Thyroid gland (tissue), 4 donors: ENCODE measurements around the gene CACNA1B. TPM values are rescaled to one million over a fixed set of nuclear protein-coding genes. Genes with fewer than 3 reads are reported as not detected.
"Not testable (repeated sequence)": the region's sequence is repeated elsewhere in the genome, so short reads cannot be mapped to it uniquely, and the experiment has no call there.

Experiments used
- DNase-seq, 2 donors: peaks; one replicate each; pipeline ENCODE4 v3.0.0-alpha.2; 2019
- H3K27ac ChIP-seq, 3 donors: fragments of 200-600 bp; sonication (generic); 1 replicate in 2 of 3; 2 replicates in 1 of 3; pipeline ENCODE4 v1.5.1; 2016 to 2019; ENCODE audit warnings: mild to moderate bottlenecking in 1 of 3, moderate library complexity in 1 of 3
- H3K27me3 ChIP-seq: fragments of 200-600 bp; sonication (generic); one replicate; pipeline ENCODE4 v1.5.1; 2019
- H3K36me3 ChIP-seq, 2 donors: fragments of 200-600 bp; sonication (generic); one replicate each; pipeline ENCODE4 v1.5.1; 2016 to 2019
- H3K4me1 ChIP-seq, 2 donors: fragments of 200-600 bp; sonication (generic); one replicate each; pipeline ENCODE4 v1.5.1; 2017 to 2019
- H3K4me3 ChIP-seq, 3 donors: fragments of 200-600 bp; sonication (generic); replicated peaks in 1 of 3; 1 replicate in 2 of 3; 2 replicates in 1 of 3; pipeline ENCODE4 v1.5.1; 2016; ENCODE audit warnings: mild to moderate bottlenecking in 1 of 3
- H3K9me3 ChIP-seq: fragments of 200-600 bp; sonication (generic); one replicate; pipeline ENCODE4 v1.5.1; 2017
- POLR2A ChIP-seq, 2 donors: fragments of 450-650 bp; IDR thresholded peaks; one replicate each; pipeline ENCODE4 v1.6.1; 2017; ENCODE audit warnings: antibody characterized with exemption in 2 of 2, mild to moderate bottlenecking in 2 of 2, moderate library complexity in 1 of 2
- WGBS, 2 donors: methylation state at CpG; one replicate each; pipeline ENCODE4 v1.1.5; 2017; 5-methylcytosine and 5-hydroxymethylcytosine counted together
- intact Hi-C: fragments of 100-400 bp; cut with DNase I; formaldehyde crosslinking; loops from one replicate; pipeline ENCODE4 v1.15.1; 2023
- total RNA-seq, 4 donors: library from RNA; depleted of rRNA; stranded (reverse); fragments of >200 nt; gene quantifications; one replicate each; pipeline ENCODE4 v1.2.3, GENCODE V29; 2016
- TF ChIP-seq, protein P1 (sequence below), 6 experiments: fragments of 200-600 bp in 3 of 6; fragments of 450-650 bp in 3 of 6; sonication (generic) in 3 of 6; IDR thresholded peaks; one replicate each; pipeline ENCODE4 v1.5.1; 2016 to 2019; ENCODE audit warnings: antibody characterized with exemption in 6 of 6, mild to moderate bottlenecking in 2 of 6, inconsistent platforms in 1 of 6, moderate library complexity in 1 of 6

The CACNA1B gene
- total RNA-seq, 4 donors from 2014 or later, result 0.13 to 0.68 (median 0.35) TPM

DNA sequence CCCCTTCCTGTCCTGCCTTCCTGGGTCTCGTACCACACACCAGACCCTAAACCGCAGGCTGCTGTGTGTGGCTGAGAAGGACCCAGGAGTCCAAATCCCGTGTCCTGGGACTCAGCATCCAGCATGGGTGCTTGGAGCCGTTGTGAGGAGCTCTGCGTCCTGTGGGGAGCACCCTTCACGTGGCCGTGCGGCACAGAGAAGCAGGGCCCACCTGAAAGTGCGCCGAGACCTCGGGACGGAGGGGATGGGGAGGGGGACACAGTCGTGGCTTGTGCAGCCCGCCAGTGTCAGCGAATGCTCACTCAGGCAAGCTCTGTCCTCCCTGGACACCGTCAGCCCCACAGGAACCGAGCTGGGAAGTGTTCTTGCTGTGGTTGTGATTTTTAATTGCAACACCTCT is 244.6 kb downstream of the CACNA1B start:
- H3K9me3 ChIP-seq, result no peaks in the 10 kb centered on the region
- H3K4me3 ChIP-seq, result no peak overlapping the region
- WGBS, 2 donors, result 83 to 84% methylated on average over 9 to 17 of the region's 17 CpGs
- H3K27ac ChIP-seq, result no peak overlapping the region
- no peaks in the 10 kb centered on the region for H3K27me3 ChIP-seq
- intact Hi-C loops, result no loop called here
- TF ChIP-seq, protein P1, sequence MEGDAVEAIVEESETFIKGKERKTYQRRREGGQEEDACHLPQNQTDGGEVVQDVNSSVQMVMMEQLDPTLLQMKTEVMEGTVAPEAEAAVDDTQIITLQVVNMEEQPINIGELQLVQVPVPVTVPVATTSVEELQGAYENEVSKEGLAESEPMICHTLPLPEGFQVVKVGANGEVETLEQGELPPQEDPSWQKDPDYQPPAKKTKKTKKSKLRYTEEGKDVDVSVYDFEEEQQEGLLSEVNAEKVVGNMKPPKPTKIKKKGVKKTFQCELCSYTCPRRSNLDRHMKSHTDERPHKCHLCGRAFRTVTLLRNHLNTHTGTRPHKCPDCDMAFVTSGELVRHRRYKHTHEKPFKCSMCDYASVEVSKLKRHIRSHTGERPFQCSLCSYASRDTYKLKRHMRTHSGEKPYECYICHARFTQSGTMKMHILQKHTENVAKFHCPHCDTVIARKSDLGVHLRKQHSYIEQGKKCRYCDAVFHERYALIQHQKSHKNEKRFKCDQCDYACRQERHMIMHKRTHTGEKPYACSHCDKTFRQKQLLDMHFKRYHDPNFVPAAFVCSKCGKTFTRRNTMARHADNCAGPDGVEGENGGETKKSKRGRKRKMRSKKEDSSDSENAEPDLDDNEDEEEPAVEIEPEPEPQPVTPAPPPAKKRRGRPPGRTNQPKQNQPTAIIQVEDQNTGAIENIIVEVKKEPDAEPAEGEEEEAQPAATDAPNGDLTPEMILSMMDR (IDR thresholded peaks at IDR 0.05), result no peak
- no peak for TF ChIP-seq POLR2A (IDR thresholded peaks at IDR 0.05)
- DNase-seq, result no peak
- no peaks in the 10 kb centered on the region for H3K36me3 ChIP-seq
- no peaks in the 10 kb centered on the region for H3K4me1 ChIP-seq

DNA sequence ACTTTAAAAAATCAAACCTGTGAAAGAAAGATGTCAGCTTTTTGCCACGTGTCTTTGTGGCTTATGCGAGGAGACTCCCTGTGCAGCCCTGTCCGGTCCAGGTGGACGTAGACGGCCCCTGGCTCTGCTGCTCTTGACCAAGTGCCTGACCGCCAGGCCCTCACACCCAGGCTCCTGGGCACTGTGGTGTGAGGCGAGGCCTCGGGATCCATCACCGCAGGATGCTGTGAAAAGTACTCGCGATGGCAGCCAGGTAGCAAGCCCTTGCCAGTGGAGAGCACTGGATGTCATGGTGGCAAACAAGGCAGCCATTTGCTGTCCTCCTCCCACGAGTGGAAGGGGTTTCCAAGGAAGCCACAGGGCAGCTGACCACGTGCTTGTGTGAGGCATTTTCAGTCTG is 245.1 kb downstream of the CACNA1B start:
- 68 to 80% methylated on average over 12 to 13 of the region's 13 CpGs for WGBS, 2 donors
- Histone ChIP-seq H3K36me3 (no peaks in the 10 kb centered on the region), H3K4me1 (no peaks in the 10 kb centered on the region), H3K27me3 (no peaks in the 10 kb centered on the region), H3K27ac (no peak overlapping the region), H3K4me3 (no peak overlapping the region), H3K9me3 (no peaks in the 10 kb centered on the region)
- intact Hi-C loops, result no loop called here
- TF ChIP-seq, protein P1 (IDR thresholded peaks at IDR 0.05), result no peak
- TF ChIP-seq POLR2A (IDR thresholded peaks at IDR 0.05), result no peak
- no peak for DNase-seq

DNA sequence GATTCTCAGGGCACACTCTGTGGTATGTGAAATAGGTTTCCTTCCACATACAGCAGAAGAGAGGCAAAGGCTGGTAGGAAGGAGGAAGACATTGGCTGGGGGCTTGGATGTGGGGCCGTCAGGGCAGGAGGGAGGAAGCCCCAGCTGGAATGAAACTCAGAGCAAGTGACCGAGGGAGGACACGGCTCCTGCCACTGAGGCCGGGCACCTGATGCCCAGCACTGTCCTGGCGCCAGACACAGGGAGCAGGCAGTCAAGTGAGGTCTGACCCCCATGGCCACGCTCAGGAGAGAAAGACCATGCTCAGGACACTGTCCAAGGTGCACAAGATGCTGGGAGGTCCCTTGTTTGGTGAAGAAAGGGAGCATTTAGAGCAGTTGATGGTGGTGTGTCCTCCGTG is 245.5 kb downstream of the CACNA1B start:
- no peak for TF ChIP-seq POLR2A (IDR thresholded peaks at IDR 0.05)
- TF ChIP-seq, protein P1 (IDR thresholded peaks at IDR 0.05), result no peak
- WGBS, 2 donors, result 78 to 84% methylated on average over 5 to 7 of the region's 7 CpGs
- Histone ChIP-seq H3K4me3 (no peak overlapping the region), H3K4me1 (no peaks in the 10 kb centered on the region), H3K27ac (no peak overlapping the region), H3K9me3 (no peaks in the 10 kb centered on the region), H3K36me3 (no peaks in the 10 kb centered on the region), H3K27me3 (no peaks in the 10 kb centered on the region)
- intact Hi-C loops, result no loop called here
- no peak for DNase-seq

DNA sequence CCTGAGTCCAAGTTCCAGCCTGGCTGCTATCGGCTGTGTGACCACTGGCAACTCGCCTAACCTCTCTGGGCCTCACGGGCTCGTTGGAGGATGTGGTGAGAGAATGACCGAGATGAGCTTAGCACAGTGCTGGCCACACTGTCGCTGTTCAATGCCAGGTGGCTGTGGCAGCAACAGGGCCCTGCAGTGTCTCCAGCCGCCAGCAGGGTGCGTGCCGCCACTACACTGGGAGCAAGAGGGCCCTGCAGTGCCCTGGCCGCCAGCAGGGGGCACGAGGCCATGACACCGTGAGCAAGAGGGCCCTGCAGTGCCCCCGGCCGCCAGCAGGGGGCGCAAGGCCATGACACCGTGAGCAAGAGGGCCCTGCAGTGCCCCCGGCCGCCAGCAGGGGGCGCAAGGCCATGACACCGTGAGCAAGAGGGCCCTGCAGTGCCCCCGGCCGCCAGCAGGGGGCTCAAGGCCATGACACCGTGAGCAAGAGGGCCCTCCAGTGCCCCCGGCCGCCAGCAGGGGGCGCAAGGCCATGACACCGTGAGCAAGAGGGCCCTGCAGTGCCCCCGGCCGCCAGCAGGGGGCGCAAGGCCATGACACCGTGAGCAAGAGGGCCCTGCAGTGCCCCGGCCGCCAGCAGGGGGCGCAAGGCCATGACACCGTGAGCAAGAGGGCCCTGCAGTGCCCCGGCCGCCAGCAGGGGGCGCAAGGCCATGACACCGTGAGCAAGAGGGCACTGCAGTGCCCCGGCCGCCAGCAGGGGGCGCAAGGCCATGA is 248.7 kb downstream of the CACNA1B start:
- DNase-seq, H3K36me3 ChIP-seq, H3K27me3 ChIP-seq, H3K9me3 ChIP-seq, H3K27ac ChIP-seq, H3K4me1 ChIP-seq, intact Hi-C loops, H3K4me3 ChIP-seq: not testable (repeated sequence)
- 83 to 88% methylated on average over 3 to 6 of the region's 42 CpGs for WGBS, 2 donors

DNA sequence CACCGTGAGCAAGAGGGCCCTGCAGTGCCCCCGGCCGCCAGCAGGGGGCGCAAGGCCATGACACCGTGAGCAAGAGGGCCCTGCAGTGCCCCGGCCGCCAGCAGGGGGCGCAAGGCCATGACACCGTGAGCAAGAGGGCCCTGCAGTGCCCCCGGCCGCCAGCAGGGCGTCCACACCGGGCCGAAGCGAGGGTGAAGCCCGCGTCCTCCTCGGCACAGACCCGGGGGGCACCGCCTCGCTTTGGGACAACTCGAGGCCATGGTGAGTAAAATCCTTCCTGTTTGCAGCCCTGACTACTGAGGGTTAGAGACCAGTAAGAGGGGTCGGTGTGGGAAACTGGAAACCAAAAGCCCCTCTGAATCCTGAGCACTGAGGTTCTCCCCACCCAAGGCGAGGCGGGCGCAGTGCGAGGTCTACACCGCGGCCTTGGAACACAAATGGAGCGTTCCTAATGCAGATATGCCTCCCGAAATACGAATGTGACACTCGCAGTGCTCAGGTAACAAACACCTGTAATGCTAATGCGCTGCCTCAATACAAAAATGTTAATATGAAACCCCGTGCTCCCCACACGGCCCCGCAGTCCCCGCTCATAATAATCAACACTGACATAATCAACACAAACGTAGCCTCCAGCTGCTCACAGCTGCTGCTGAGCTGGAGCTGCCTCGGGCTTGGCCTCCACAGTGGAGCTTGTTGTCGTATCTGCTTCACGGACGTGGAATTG is 249.4 kb downstream of the CACNA1B start:
- DNase-seq, H3K4me1 ChIP-seq, H3K27me3 ChIP-seq, H3K9me3 ChIP-seq, H3K27ac ChIP-seq, intact Hi-C loops, H3K4me3 ChIP-seq, H3K36me3 ChIP-seq: not testable (repeated sequence)
- no CpG with 5 or more reads among the region's 43 CpGs for WGBS, 2 donors

DNA sequence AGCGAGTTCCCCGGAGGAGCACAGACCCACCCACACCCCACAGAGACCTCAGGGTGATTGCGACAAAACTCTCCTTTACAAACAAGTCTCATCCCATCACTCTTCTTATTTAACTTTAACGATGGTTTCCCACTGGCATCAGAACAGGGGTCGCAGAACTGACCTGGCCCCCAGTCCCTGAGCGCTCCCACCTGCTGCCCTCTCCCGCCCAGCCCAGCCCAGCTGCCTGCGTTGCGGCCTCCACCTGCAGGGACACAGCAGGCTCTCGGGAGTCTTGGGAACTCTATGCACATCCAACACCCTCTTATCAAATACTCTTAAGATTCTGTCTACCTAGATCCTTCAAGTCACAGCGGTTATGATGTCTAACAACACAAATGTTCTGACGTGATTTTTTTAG is 250.4 kb downstream of the CACNA1B start:
- H3K4me1 ChIP-seq, H3K4me3 ChIP-seq, H3K9me3 ChIP-seq, H3K27me3 ChIP-seq, DNase-seq, H3K27ac ChIP-seq, intact Hi-C loops, H3K36me3 ChIP-seq: not testable (repeated sequence)
- 89 to 93% methylated on average over 8 to 10 of the region's 12 CpGs for WGBS, 2 donors

DNA sequence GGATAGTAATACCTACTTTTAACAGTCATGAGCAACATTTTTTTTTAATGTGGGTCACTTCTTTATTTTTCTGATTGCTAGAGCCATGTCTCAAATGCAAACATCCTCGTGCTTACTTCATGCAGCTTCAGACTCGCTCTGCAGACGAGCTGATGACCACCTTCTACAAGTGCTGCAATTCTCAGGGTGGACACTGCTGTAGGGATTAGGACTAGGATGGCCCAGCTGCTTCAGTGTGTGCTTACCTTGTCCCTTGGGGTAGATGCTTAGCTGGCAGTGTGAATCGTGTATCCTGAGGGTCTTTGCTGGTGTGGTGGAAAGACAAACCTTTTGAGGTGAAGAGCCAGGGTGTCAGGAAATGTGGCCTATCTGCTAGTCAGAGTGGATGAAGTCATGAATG is 251.7 kb downstream of the CACNA1B start:
- H3K4me1 ChIP-seq, H3K4me3 ChIP-seq, H3K9me3 ChIP-seq, H3K27ac ChIP-seq, H3K27me3 ChIP-seq, intact Hi-C loops, DNase-seq, H3K36me3 ChIP-seq: not testable (repeated sequence)
- WGBS, 2 donors, result 87% methylated on average over 4 of the region's 4 CpGs

DNA sequence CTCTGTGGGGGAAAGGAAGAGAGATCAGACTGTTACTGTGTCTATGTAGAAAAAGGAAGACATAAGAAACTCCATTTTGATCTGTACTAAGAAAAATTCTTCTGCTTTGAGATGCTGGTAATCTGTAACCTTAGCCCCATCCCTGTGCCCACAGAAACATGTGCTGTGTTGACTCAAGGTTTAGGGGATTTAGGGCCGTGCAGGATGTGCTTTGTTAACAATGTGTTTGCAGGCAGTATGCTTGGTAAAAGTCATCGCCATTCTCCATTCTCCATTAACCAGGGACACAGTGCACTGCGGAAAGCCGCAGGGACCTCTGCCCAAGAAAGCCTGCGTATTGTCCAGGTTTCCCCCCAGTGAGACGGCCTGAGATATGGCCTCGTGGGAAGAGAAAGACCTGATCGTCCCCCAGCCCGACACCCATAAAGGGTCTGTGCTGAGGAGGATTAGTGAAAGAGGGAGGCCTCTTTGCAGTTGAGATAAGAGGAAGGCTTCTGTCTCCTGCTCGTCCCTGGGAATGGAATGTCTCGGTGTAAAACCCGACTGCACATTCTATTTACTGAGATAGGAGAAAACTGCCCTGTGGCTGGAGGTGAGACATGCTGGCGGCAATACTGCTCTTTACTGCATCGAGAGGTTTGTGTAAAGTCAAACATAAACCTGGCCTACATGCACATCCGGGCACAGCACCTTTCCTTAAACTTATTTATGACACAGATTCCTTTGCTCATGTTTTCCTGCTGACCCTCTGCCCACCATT is 255.5 kb downstream of the CACNA1B start:
- H3K9me3 ChIP-seq, H3K36me3 ChIP-seq, H3K4me3 ChIP-seq, H3K27me3 ChIP-seq, DNase-seq, H3K27ac ChIP-seq, H3K4me1 ChIP-seq, intact Hi-C loops: not testable (repeated sequence)
- 83% methylated on average over 15 of the region's 15 CpGs for WGBS, 2 donors

DNA sequence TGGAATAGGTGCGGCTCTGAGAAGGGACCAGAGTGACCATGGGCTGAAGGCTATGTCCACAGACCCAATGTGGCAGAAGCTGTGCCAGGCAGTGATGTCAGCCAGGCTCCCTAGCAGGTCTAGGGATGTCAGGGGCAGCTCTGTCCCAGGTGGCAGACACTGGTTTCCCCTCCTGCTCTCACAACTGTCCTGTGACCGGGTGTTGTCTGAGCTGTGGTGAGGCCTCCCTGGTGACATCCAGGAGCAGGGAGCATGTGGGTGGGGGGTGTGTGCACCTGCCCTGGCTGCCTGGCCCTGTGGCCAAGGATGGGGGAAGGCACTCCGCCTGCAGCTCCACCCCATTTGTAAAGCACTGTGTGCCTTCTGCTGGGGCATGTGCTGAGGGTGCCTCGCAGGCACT is 257.0 kb downstream of the CACNA1B start:
- 80 to 90% methylated on average over 1 to 2 of the region's 4 CpGs for WGBS, 2 donors
- H3K4me1 ChIP-seq, intact Hi-C loops: not testable (repeated sequence)

More for the DNA sequence above, 257.0 kb downstream of the CACNA1B start:
- not testable (repeated sequence) for H3K9me3 ChIP-seq, H3K36me3 ChIP-seq, H3K27me3 ChIP-seq, H3K27ac ChIP-seq, H3K4me3 ChIP-seq, DNase-seq
